H9 (cell line): ENCODE measurements around the gene SETBP1. TPM values are rescaled to one million over a fixed set of nuclear protein-coding genes. Genes with fewer than 3 reads are reported as not detected.

Source experiments
- DNase-seq: peaks from one replicate; pipeline ENCODE4 v3.0.0-alpha.2; 2017
- H2AFZ ChIP-seq: one replicate; pipeline ENCODE4 v1.6.1; 2013; ENCODE audit warnings: mild to moderate bottlenecking, low read length, control low read depth, moderate library complexity
- H2AK5ac ChIP-seq: 2 replicates; pipeline ENCODE4 v1.6.1; 2013; ENCODE audit warnings: low read length, control low read depth, mixed read lengths; ENCODE audit not compliant: insufficient read length
- H2BK120ac ChIP-seq: one replicate; pipeline ENCODE4 v1.6.1; 2013; ENCODE audit warnings: low read depth, mild to moderate bottlenecking, low read length, control low read depth, inconsistent platforms; ENCODE audit not compliant: poor library complexity, severe bottlenecking
- H2BK12ac ChIP-seq: 2 replicates; pipeline ENCODE4 v1.6.1; 2013; ENCODE audit warnings: low read length, control low read depth, mixed read lengths, low read depth; ENCODE audit not compliant: insufficient read length
- H2BK15ac ChIP-seq: 2 replicates; pipeline ENCODE4 v1.6.1; 2013; ENCODE audit warnings: low read depth, low read length, control low read depth
- H2BK20ac ChIP-seq: one replicate; pipeline ENCODE4 v1.6.1; 2013; ENCODE audit warnings: low read depth, mild to moderate bottlenecking, low read length, control low read depth, inconsistent platforms; ENCODE audit not compliant: poor library complexity, severe bottlenecking
- H2BK5ac ChIP-seq: 2 replicates; pipeline ENCODE4 v1.6.1; 2013; ENCODE audit warnings: low read length, control low read depth, mixed read lengths; ENCODE audit not compliant: insufficient read length
- H3K14ac ChIP-seq: 2 replicates; pipeline ENCODE4 v1.6.1; 2013; ENCODE audit warnings: low read length, control low read depth; ENCODE audit not compliant: insufficient read depth
- H3K18ac ChIP-seq: 2 replicates; pipeline ENCODE4 v1.6.1; 2013; ENCODE audit warnings: low read depth, mild to moderate bottlenecking, mixed read lengths, low read length, control low read depth; ENCODE audit not compliant: insufficient read length
- H3K23ac ChIP-seq: 2 replicates; pipeline ENCODE4 v1.6.1; 2013; ENCODE audit warnings: low read length, control low read depth, mixed read lengths, low read depth; ENCODE audit not compliant: insufficient read length
- H3K23me2 ChIP-seq: 2 replicates; pipeline ENCODE4 v1.6.1; 2013; ENCODE audit warnings: low read depth, mild to moderate bottlenecking, mixed read lengths, low read length, control low read depth; ENCODE audit not compliant: insufficient read length, poor library complexity, severe bottlenecking
- H3K27ac ChIP-seq: 2 replicates; pipeline ENCODE4 v1.5.1; 2013; ENCODE audit warnings: low read length, control low read depth, mixed read lengths, low read depth; ENCODE audit not compliant: insufficient read length
- H3K27me3 ChIP-seq: 2 replicates; pipeline ENCODE4 v1.6.1; 2013; ENCODE audit warnings: low read length, control low read depth, inconsistent platforms; ENCODE audit not compliant: insufficient read depth
- H3K4ac ChIP-seq: 2 replicates; pipeline ENCODE4 v1.6.1; 2013; ENCODE audit warnings: low read depth, mild to moderate bottlenecking, control low read depth, inconsistent platforms, low read length, moderate library complexity
- H3K4me1 ChIP-seq: 2 replicates; pipeline ENCODE4 v1.6.1; 2013; ENCODE audit warnings: low read length, control low read depth, inconsistent platforms; ENCODE audit not compliant: insufficient read depth
- H3K4me2 ChIP-seq: 2 replicates; pipeline ENCODE4 v1.6.1; 2013; ENCODE audit warnings: low read length, control low read depth, mixed read lengths; ENCODE audit not compliant: insufficient read length, insufficient read depth
- H3K56ac ChIP-seq: 2 replicates; pipeline ENCODE4 v1.6.1; 2013; ENCODE audit warnings: low read depth, mild to moderate bottlenecking, mixed read lengths, low read length, control low read depth; ENCODE audit not compliant: insufficient read length
- H3K79me1 ChIP-seq: 2 replicates; pipeline ENCODE4 v1.6.1; 2013; ENCODE audit warnings: low read depth, mild to moderate bottlenecking, moderate library complexity, low read length, control low read depth, inconsistent platforms; ENCODE audit not compliant: insufficient read depth, poor library complexity, severe bottlenecking
- H3K79me2 ChIP-seq: 2 replicates; pipeline ENCODE4 v1.6.1; 2013; ENCODE audit warnings: low read length, control low read depth, inconsistent platforms; ENCODE audit not compliant: insufficient read depth
- H3K9ac ChIP-seq: 2 replicates; pipeline ENCODE4 v1.6.1; 2013; ENCODE audit warnings: low read length, control low read depth, mixed read lengths; ENCODE audit not compliant: insufficient read length; ENCODE audit errors: extremely low read depth
- H3K9me3 ChIP-seq: one replicate; pipeline ENCODE4 v1.6.1; 2013; ENCODE audit warnings: low read depth, low read length, inconsistent platforms; ENCODE audit not compliant: control insufficient read depth
- H3T11ph ChIP-seq: one replicate; pipeline ENCODE4 v1.6.1; 2013; ENCODE audit warnings: mild to moderate bottlenecking, low read length, control low read depth, inconsistent platforms
- H4K20me1 ChIP-seq: one replicate; pipeline ENCODE4 v1.6.1; 2013; ENCODE audit not compliant: control insufficient read depth, insufficient read length, insufficient read depth
- H4K5ac ChIP-seq: 2 replicates; pipeline ENCODE4 v1.6.1; 2013; ENCODE audit warnings: low read depth, mild to moderate bottlenecking, mixed read lengths, low read length, control low read depth; ENCODE audit not compliant: insufficient read length
- H4K8ac ChIP-seq: replicated peaks from 2 replicates; pipeline ENCODE4 v1.6.1; 2013; ENCODE audit warnings: low read length, control low read depth, mixed read lengths, low read depth; ENCODE audit not compliant: insufficient read length
- H4K91ac ChIP-seq: 2 replicates; pipeline ENCODE4 v1.6.1; 2013; ENCODE audit warnings: low read depth, mild to moderate bottlenecking, moderate library complexity, mixed read lengths, low read length, control low read depth; ENCODE audit not compliant: insufficient read length
- H3K27ac Mint-ChIP-seq, 3 experiments: 2 replicates in 2 of 3; 3 replicates in 1 of 3; pipeline ENCODE4 v1.8.0; 2020 to 2021; ENCODE audit warnings: mixed read lengths in 3 of 3, mild to moderate bottlenecking in 1 of 3, moderate library complexity in 1 of 3
- H3K27me3 Mint-ChIP-seq: 2 replicates; pipeline ENCODE4 v1.8.0; 2021; ENCODE audit warnings: low read depth, mild to moderate bottlenecking, moderate library complexity, mixed read lengths
- H3K36me3 Mint-ChIP-seq, 3 experiments: 2 replicates in 2 of 3; 3 replicates in 1 of 3; pipeline ENCODE4 v1.8.0; 2020 to 2021; ENCODE audit warnings: low read depth in 3 of 3, mixed read lengths in 3 of 3; ENCODE audit not compliant: insufficient read depth in 1 of 3
- H3K4me1 Mint-ChIP-seq, 2 experiments: 2 replicates each; pipeline ENCODE4 v1.8.0; 2020; ENCODE audit warnings: mixed read lengths in 2 of 2
- H3K4me3 Mint-ChIP-seq, 2 experiments: 2 replicates in 1 of 2; 3 replicates in 1 of 2; pipeline ENCODE4 v1.8.0; 2020 to 2021; ENCODE audit warnings: mild to moderate bottlenecking in 2 of 2, mixed read lengths in 2 of 2, moderate library complexity in 1 of 2
- H3K9me3 Mint-ChIP-seq, 2 experiments: 2 replicates in 1 of 2; 3 replicates in 1 of 2; pipeline ENCODE4 v1.8.0; 2020; ENCODE audit warnings: mild to moderate bottlenecking in 2 of 2, mixed read lengths in 2 of 2, moderate library complexity in 1 of 2
- CTCF ChIP-seq: fragments of 200-600 bp; sonication (generic); conservative IDR thresholded peaks from 3 replicates; pipeline ENCODE4 v1.8.0; 2021; ENCODE audit warnings: antibody characterized with exemption, mild to moderate bottlenecking
- WGBS: extraction: QIAGEN DNeasy Blood & Tissue Kit; methylation state at CpG from one replicate; pipeline ENCODE4 v1.1.7; 2013; ENCODE audit warnings: missing lambda C conversion rate, low lambda C conversion rate, mixed read lengths; ENCODE audit not compliant: insufficient read length; ENCODE audit errors: extremely low coverage; 5-methylcytosine and 5-hydroxymethylcytosine counted together
- total RNA-seq: library from RNA; stranded (reverse); gene quantifications from 2 replicates; pipeline ENCODE4 v1.2.1, GENCODE V29; 2021

SETBP1 gene
- total RNA-seq, 1 experiment from 2014 or later = 4.6 TPM

- H3K79me2 ChIP-seq = no peaks in the 10 kb centered on the region
Observed at GRCh38 chr18:44830581-44830980, 149.9 kb downstream of the SETBP1 start.

More at GRCh38 chr18:44830581-44830980, 149.9 kb downstream of the SETBP1 start:
- Mint-ChIP-seq H3K4me1 (peaks cover 41 to 50% of the 10 kb centered on the region in 2 experiments), H3K4me3 (no peak overlapping the region), H3K27me3 (no peaks in the 10 kb centered on the region), H3K9me3 (no peaks in the 10 kb centered on the region), H3K36me3 (peaks cover 0 to 1% (median 0%) of the 10 kb centered on the region in 3 experiments; a peak in 2 of 7 replicates), H3K27ac (no peak overlapping the region)
- Histone ChIP-seq H2BK15ac (no peak overlapping the region), H3K23ac (no peak overlapping the region), H2BK20ac (no peak overlapping the region), H4K91ac (no peak overlapping the region), H4K20me1 (no peaks in the 10 kb centered on the region), H3K9me3 (no peaks in the 10 kb centered on the region), H3K27me3 (no peaks in the 10 kb centered on the region), H4K5ac (no peak overlapping the region), H3K18ac (no peak overlapping the region), H3K23me2 (no peaks in the 10 kb centered on the region), H2BK12ac (no peak overlapping the region), H2BK120ac (no peak overlapping the region), H3K79me1 (no peaks in the 10 kb centered on the region), H3K4me2 (no peak overlapping the region), H2BK5ac (no peak overlapping the region), H3K56ac (no peak overlapping the region), H3K4me1 (peaks cover 7% of the 10 kb centered on the region; the same call in 1 of the 2 replicates), H4K8ac (no peak overlapping the region), H3K4ac (no peak overlapping the region), H2AK5ac (no peak overlapping the region), H2AFZ (no peak overlapping the region), H3K27ac (no peak overlapping the region), H3K9ac (no peak overlapping the region), H3K14ac (no peak overlapping the region), H3T11ph (no peak overlapping the region)
- no peak for DNase-seq
- no peak for TF ChIP-seq CTCF
- no CpG with 5 or more reads among the region's 1 CpG for WGBS
